DMS153 (cell line): Measurements from ENCODE around the gene METTL8.
"Not testable (repeated sequence)": the region's sequence is repeated elsewhere in the genome, so short reads cannot be mapped to it uniquely, and the experiment has no call there.

Source experiments
- DNase-seq: peaks from one replicate; lab custom pipeline; 2025; lab: John Stamatoyannopoulos, UW

The METTL8 gene

GRCh38 chr2:171401947-171402346 is 31.8 kb downstream of the METTL8 start:
- DNase-seq = no peak

GRCh38 chr2:171400395-171400794 is 33.4 kb downstream of the METTL8 start:
- no peak for DNase-seq

- no peak for DNase-seq
These were observed 34.5 kb downstream of the METTL8 start for GRCh38 chr2:171399292-171399691.

GRCh38 chr2:171394164-171394740 is 39.5 kb downstream of the METTL8 start:
- DNase-seq = no peak

GRCh38 chr2:171393487-171393886 is 40.3 kb downstream of the METTL8 start:
- no peak for DNase-seq

GRCh38 chr2:171391532-171391931 is 42.3 kb downstream of the METTL8 start:
- no peak for DNase-seq

- DNase-seq = no peak
These were observed 42.8 kb downstream of the METTL8 start for GRCh38 chr2:171390941-171391516.

GRCh38 chr2:171389780-171390179 is 44.0 kb downstream of the METTL8 start:
- no peak for DNase-seq

- no peak for DNase-seq
These were observed 44.5 kb downstream of the METTL8 start for GRCh38 chr2:171389325-171389724.

GRCh38 chr2:171387052-171387451 is 46.7 kb downstream of the METTL8 start:
- no peak for DNase-seq

GRCh38 chr2:171386627-171387026 is 47.2 kb downstream of the METTL8 start:
- no peak for DNase-seq

GRCh38 chr2:171383134-171383533 is 50.7 kb downstream of the METTL8 start:
- no peak for DNase-seq

- DNase-seq = not testable (repeated sequence)
These were observed 51.6 kb downstream of the METTL8 start for GRCh38 chr2:171382175-171382574.

- not testable (repeated sequence) for DNase-seq
These were observed 55.9 kb downstream of the METTL8 start for GRCh38 chr2:171377852-171378251.

GRCh38 chr2:171367692-171368091 is 66.1 kb downstream of the METTL8 start:
- DNase-seq = no peak

- no peak for DNase-seq
These were observed 68.0 kb downstream of the METTL8 start for GRCh38 chr2:171365778-171366177.

- no peak for DNase-seq
These were observed 68.6 kb downstream of the METTL8 start for GRCh38 chr2:171365232-171365631.

GRCh38 chr2:171362396-171362795 is 71.4 kb downstream of the METTL8 start:
- no peak for DNase-seq

GRCh38 chr2:171360905-171361304 is 72.9 kb downstream of the METTL8 start:
- no peak for DNase-seq

- not testable (repeated sequence) for DNase-seq
These were observed 80.0 kb downstream of the METTL8 start for GRCh38 chr2:171353746-171354145.

GRCh38 chr2:171348056-171348455 is 85.7 kb downstream of the METTL8 start:
- DNase-seq = no peak

GRCh38 chr2:171347591-171348032 is 86.2 kb downstream of the METTL8 start:
- no peak for DNase-seq

- DNase-seq = no peak
These were observed 86.8 kb downstream of the METTL8 start for GRCh38 chr2:171346723-171347557.
